Keratinocyte (primary cell): ENCODE measurements around the gene VAT1L. TPM values are rescaled to one million over a fixed set of nuclear protein-coding genes. Genes with fewer than 3 reads are reported as not detected.

Experiments used
- DNase-seq: peaks from one replicate; pipeline ENCODE4 v3.0.0-alpha.2; 2011; ENCODE audit warnings: low read depth, missing footprints, low spot score
- FAIRE-seq: peaks from 2 replicates; lab custom pipeline; 2011; peaks lifted over from hg19 to GRCh38; lab: Jason Lieb, UNC
- H2AFZ ChIP-seq: 2 replicates; pipeline ENCODE4 v1.6.0; 2012; ENCODE audit warnings: low read length, control low read depth, inconsistent platforms; ENCODE audit not compliant: control insufficient read depth
- H3K27ac ChIP-seq: 2 replicates; pipeline ENCODE4 v1.5.1; 2011; ENCODE audit warnings: low read length; ENCODE audit not compliant: control insufficient read depth, insufficient read depth
- H3K27me3 ChIP-seq: 3 replicates; pipeline ENCODE4 v1.6.0; 2011; ENCODE audit warnings: low read length; ENCODE audit not compliant: control insufficient read depth, insufficient read depth; ENCODE audit errors: extremely low read depth
- H3K36me3 ChIP-seq, 2 experiments: 2 replicates in 1 of 2; 3 replicates in 1 of 2; pipeline ENCODE4 v1.5.1; 2011; ENCODE audit warnings: low read length in 2 of 2, mild to moderate bottlenecking in 1 of 2; ENCODE audit not compliant: control insufficient read depth in 2 of 2, insufficient read depth in 2 of 2; ENCODE audit errors: extremely low read depth in 1 of 2
- H3K4me1 ChIP-seq: 3 replicates; pipeline ENCODE4 v1.5.1; 2011; ENCODE audit warnings: low read length; ENCODE audit not compliant: control insufficient read depth, insufficient read depth; ENCODE audit errors: extremely low read depth
- H3K4me2 ChIP-seq: 3 replicates; pipeline ENCODE4 v1.6.0; 2011; ENCODE audit warnings: low read depth, low read length; ENCODE audit not compliant: control insufficient read depth, insufficient read depth; ENCODE audit errors: extremely low read depth
- H3K4me3 ChIP-seq, 3 experiments: fragments of 200-600 bp in 1 of 3; sonication (generic) in 1 of 3; 2 replicates in 2 of 3; 3 replicates in 1 of 3; pipeline ENCODE4 v1.5.1; 2011 to 2016; ENCODE audit warnings: low read length in 3 of 3, mild to moderate bottlenecking in 3 of 3, control low read depth in 2 of 3, inconsistent platforms in 1 of 3, low read depth in 1 of 3, mixed read lengths in 1 of 3, mixed run types in 1 of 3, moderate library complexity in 1 of 3; ENCODE audit not compliant: control insufficient read depth in 2 of 3, insufficient read depth in 2 of 3; ENCODE audit errors: extremely low read depth in 1 of 3
- H3K79me2 ChIP-seq: 2 replicates; pipeline ENCODE4 v1.6.0; 2012; ENCODE audit warnings: low read length; ENCODE audit not compliant: control insufficient read depth, insufficient read depth
- H3K9ac ChIP-seq: 3 replicates; pipeline ENCODE4 v1.6.0; 2011; ENCODE audit warnings: low read length; ENCODE audit not compliant: control insufficient read depth, insufficient read depth; ENCODE audit errors: extremely low read depth
- H3K9me1 ChIP-seq: 3 replicates; pipeline ENCODE4 v1.6.0; 2011; ENCODE audit warnings: low read length; ENCODE audit not compliant: control insufficient read depth, insufficient read depth; ENCODE audit errors: extremely low read depth
- H3K9me3 ChIP-seq: 2 replicates; pipeline ENCODE4 v1.5.1; 2012; ENCODE audit warnings: low read depth, low read length; ENCODE audit not compliant: control insufficient read depth
- H4K20me1 ChIP-seq: 3 replicates; pipeline ENCODE4 v1.6.0; 2011; ENCODE audit warnings: low read length; ENCODE audit not compliant: control insufficient read depth, insufficient read depth; ENCODE audit errors: extremely low read depth
- CTCF ChIP-seq, 3 experiments: IDR thresholded peaks in 1 of 3; conservative IDR thresholded peaks in 1 of 3; optimal IDR thresholded peaks in 1 of 3; 2 replicates in 2 of 3; 3 replicates in 1 of 3; pipeline versions ENCODE3 to v1.5.1; 2011; ENCODE audit warnings: low read length in 3 of 3, mild to moderate bottlenecking in 3 of 3, moderate library complexity in 2 of 3, control low read depth in 1 of 3, inconsistent platforms in 1 of 3; ENCODE audit not compliant: insufficient read depth in 2 of 3; ENCODE audit errors: extremely low read depth in 1 of 3
- EZH2 ChIP-seq: IDR thresholded peaks from one replicate; pipeline ENCODE4 v1.6.1; 2012; ENCODE audit warnings: inconsistent platforms, mild to moderate bottlenecking, low read length, moderate library complexity
- dilution Hi-C: fragments of 300-500 bp; cut with MboI; formaldehyde crosslinking; loops from one replicate; pipeline ENCODE4 v1.7.0; 2020; ENCODE audit warnings: low sequenced_read_pairs; ENCODE audit not compliant: extremely low pct_ligation_motif_present
- polyA plus RNA-seq, 5 experiments: library from polyadenylated mRNA; depleted of rRNA in 3 of 5; stranded (reverse) in 3 of 5; stranded (forward) in 1 of 5; unstranded in 1 of 5; fragments of >200 nt; gene quantifications; 1 replicate in 1 of 5; 2 replicates in 3 of 5; 3 replicates in 1 of 5; pipeline versions ENCODE4 v1.2.1 to v1.2.3, GENCODE V29; 2011 to 2012; ENCODE audit warnings: missing spikeins in 2 of 5, low read depth in 1 of 5, low replicate concordance in 1 of 5

VAT1L gene
- polyA plus RNA-seq, 1 donor (not counting 4 experiments of a cell fraction or from before 2014, with no cell fraction given), result not detected

- H3K27me3 ChIP-seq, result no peaks in the 10 kb centered on the region
- TF ChIP-seq EZH2 (no peak), CTCF (optimal IDR thresholded peaks at IDR 0.05 in 1 of 3, IDR thresholded peaks at IDR 0.05 in 1 of 3, conservative IDR thresholded peaks at IDR 0.05 in 1 of 3; ENCODE audit: extremely low read depth in 1 of 3, insufficient read depth in 2 of 3, low read length in 3 of 3) (no peak)
These were observed 199.4 kb downstream of the VAT1L start for GRCh38 chr16:77987810-77988209.

GRCh38 chr16:77989846-77990245, 201.5 kb downstream of the VAT1L start:
- H2AFZ ChIP-seq, result no peak overlapping the region
- FAIRE-seq, result no peak
- H3K4me2 ChIP-seq, result no peak overlapping the region
- H3K4me1 ChIP-seq, result no peaks in the 10 kb centered on the region
- H3K9me1 ChIP-seq, result no peaks in the 10 kb centered on the region
- no peak overlapping the region for H3K4me3 ChIP-seq
- H3K27ac ChIP-seq, result no peak overlapping the region
- no peaks in the 10 kb centered on the region for H3K36me3 ChIP-seq
- DNase-seq, result no peak
- TF ChIP-seq EZH2 (no peak), CTCF (optimal IDR thresholded peaks at IDR 0.05 in 1 of 3, IDR thresholded peaks at IDR 0.05 in 1 of 3, conservative IDR thresholded peaks at IDR 0.05 in 1 of 3; ENCODE audit: extremely low read depth in 1 of 3, insufficient read depth in 2 of 3, low read length in 3 of 3) (no peak)
- dilution Hi-C loops, result no loop called here
- no peak overlapping the region for H3K9ac ChIP-seq
- no peaks in the 10 kb centered on the region for H3K27me3 ChIP-seq
- H3K79me2 ChIP-seq, result no peaks in the 10 kb centered on the region
- H3K9me3 ChIP-seq, result no peaks in the 10 kb centered on the region
- H4K20me1 ChIP-seq, result no peaks in the 10 kb centered on the region

More at GRCh38 chr16:77987810-77988209, 199.4 kb downstream of the VAT1L start:
- Histone ChIP-seq H3K4me1 (no peaks in the 10 kb centered on the region), H2AFZ (no peak overlapping the region), H3K4me3 (no peak overlapping the region), H3K9me3 (no peaks in the 10 kb centered on the region), H3K9me1 (no peaks in the 10 kb centered on the region), H3K36me3 (no peaks in the 10 kb centered on the region), H3K27ac (no peak overlapping the region), H3K4me2 (no peak overlapping the region), H3K9ac (no peak overlapping the region), H4K20me1 (no peaks in the 10 kb centered on the region), H3K79me2 (no peaks in the 10 kb centered on the region)
- no peak for FAIRE-seq
- dilution Hi-C loops, result no loop called here
- DNase-seq, result no peak
